Measurements from ENCODE around the gene PITHD1.

DNA sequence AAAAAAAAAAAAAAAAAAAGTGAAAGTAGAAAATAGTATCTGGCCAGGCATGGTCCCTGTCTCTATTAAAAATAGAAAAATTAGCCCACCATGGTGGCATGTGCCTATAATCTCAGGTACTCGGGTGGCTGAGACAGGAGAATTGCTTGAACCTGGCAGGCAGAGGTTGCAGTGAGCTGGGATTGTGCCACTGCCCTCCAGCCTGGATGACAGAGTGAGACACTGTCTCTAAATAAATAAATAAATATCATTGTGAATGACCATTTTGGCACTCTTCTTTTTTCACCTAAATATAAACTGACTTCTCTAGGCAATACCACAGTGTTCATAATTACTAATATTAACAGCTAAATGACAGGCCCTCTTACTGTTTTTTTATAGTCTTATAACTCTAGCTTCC, 20.4 kb upstream of the PITHD1 start:
- TF ChIP-seq, protein P1, sequence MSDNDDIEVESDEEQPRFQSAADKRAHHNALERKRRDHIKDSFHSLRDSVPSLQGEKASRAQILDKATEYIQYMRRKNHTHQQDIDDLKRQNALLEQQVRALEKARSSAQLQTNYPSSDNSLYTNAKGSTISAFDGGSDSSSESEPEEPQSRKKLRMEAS (IDR thresholded peaks at IDR 0.05): no peak
- no peak for TF ChIP-seq TAF1 (IDR thresholded peaks at IDR 0.05; ENCODE audit: low read depth)
- TF ChIP-seq FOXM1 (IDR thresholded peaks at IDR 0.05; ENCODE audit: borderline replicate concordance, low read depth): no peak
- TF ChIP-seq, protein P2, sequence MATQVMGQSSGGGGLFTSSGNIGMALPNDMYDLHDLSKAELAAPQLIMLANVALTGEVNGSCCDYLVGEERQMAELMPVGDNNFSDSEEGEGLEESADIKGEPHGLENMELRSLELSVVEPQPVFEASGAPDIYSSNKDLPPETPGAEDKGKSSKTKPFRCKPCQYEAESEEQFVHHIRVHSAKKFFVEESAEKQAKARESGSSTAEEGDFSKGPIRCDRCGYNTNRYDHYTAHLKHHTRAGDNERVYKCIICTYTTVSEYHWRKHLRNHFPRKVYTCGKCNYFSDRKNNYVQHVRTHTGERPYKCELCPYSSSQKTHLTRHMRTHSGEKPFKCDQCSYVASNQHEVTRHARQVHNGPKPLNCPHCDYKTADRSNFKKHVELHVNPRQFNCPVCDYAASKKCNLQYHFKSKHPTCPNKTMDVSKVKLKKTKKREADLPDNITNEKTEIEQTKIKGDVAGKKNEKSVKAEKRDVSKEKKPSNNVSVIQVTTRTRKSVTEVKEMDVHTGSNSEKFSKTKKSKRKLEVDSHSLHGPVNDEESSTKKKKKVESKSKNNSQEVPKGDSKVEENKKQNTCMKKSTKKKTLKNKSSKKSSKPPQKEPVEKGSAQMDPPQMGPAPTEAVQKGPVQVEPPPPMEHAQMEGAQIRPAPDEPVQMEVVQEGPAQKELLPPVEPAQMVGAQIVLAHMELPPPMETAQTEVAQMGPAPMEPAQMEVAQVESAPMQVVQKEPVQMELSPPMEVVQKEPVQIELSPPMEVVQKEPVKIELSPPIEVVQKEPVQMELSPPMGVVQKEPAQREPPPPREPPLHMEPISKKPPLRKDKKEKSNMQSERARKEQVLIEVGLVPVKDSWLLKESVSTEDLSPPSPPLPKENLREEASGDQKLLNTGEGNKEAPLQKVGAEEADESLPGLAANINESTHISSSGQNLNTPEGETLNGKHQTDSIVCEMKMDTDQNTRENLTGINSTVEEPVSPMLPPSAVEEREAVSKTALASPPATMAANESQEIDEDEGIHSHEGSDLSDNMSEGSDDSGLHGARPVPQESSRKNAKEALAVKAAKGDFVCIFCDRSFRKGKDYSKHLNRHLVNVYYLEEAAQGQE (IDR thresholded peaks at IDR 0.05; ENCODE audit: low read depth): no peak
- no peak for TF ChIP-seq RAD21 (IDR thresholded peaks at IDR 0.05; ENCODE audit: low read depth)
- no peak for TF ChIP-seq ZBTB7A (IDR thresholded peaks at IDR 0.05; ENCODE audit: low read depth)
- no peak for TF ChIP-seq EGR1 (IDR thresholded peaks at IDR 0.05)
- no peak for TF ChIP-seq EP300 (IDR thresholded peaks at IDR 0.05; ENCODE audit: borderline replicate concordance)
- TF ChIP-seq CREB1 (IDR thresholded peaks at IDR 0.05; ENCODE audit: low read depth): no peak

All from Ishikawa (cell line).